OCI-LY7 (cell line): ENCODE data around the gene MAN2B1. TPM values are rescaled to one million over a fixed set of nuclear protein-coding genes. Genes with fewer than 3 reads are reported as not detected.
A peak's percentile ranks its signal among the peaks of the same experiment; 100 is the strongest.

ENCODE experiments used
- BruUV-seq: library from RNA; stranded (reverse); fragments of 400-500 nt; replicated peaks from 2 replicates; lab custom pipeline; 2021; lab: Mats Ljungman, UMichigan
- CTCF ChIA-PET: fragments of 300-600 bp; sonication (Branson Sonifier 250); formaldehyde crosslinking; loops from one replicate; lab custom pipeline; 2022; ENCODE audit warnings: antibody characterized with exemption; ENCODE audit not compliant: unreplicated experiment; lab: Charles Lee
- POLR2A ChIA-PET: fragments of 300-600 bp; sonication (Branson Sonifier 250); formaldehyde crosslinking; loops from one replicate; lab custom pipeline; 2022; ENCODE audit warnings: antibody characterized with exemption; lab: Charles Lee
- DNase-seq: peaks from one replicate; pipeline ENCODE4 v3.0.0-alpha.2; 2015; ENCODE audit warnings: low spot score
- H2AFZ ChIP-seq: fragments of 200-600 bp; sonication (generic), shearing (Covaris generic); 2 replicates; pipeline ENCODE4 v1.6.1; 2014; ENCODE audit warnings: mild to moderate bottlenecking, antibody characterized with exemption, low read length, moderate library complexity
- H3K27ac ChIP-seq: fragments of 200-600 bp; sonication (generic); 2 replicates; pipeline ENCODE4 v1.5.1; 2014; ENCODE audit warnings: mixed run types, low read depth, mild to moderate bottlenecking, moderate library complexity, low read length, inconsistent platforms; ENCODE audit not compliant: poor library complexity, severe bottlenecking
- H3K36me3 ChIP-seq: fragments of 200-600 bp; sonication (generic); 2 replicates; pipeline ENCODE4 v1.6.1; 2014; ENCODE audit warnings: mild to moderate bottlenecking, antibody characterized with exemption, low read length, moderate library complexity, mixed read lengths; ENCODE audit not compliant: insufficient read depth
- H3K4me1 ChIP-seq: fragments of 200-600 bp; sonication (generic); 2 replicates; pipeline ENCODE4 v1.5.1; 2014; ENCODE audit warnings: mild to moderate bottlenecking, low read length; ENCODE audit not compliant: insufficient read depth, poor library complexity, severe bottlenecking
- H3K4me2 ChIP-seq: fragments of 200-600 bp; sonication (generic); 2 replicates; pipeline ENCODE4 v1.6.1; 2014; ENCODE audit warnings: mild to moderate bottlenecking, low read length
- H3K4me3 ChIP-seq: fragments of 200-600 bp; sonication (generic); 2 replicates; pipeline ENCODE4 v1.5.1; 2014; ENCODE audit warnings: mild to moderate bottlenecking, low read depth, low read length; ENCODE audit not compliant: poor library complexity, severe bottlenecking
- H3K79me2 ChIP-seq: fragments of 200-600 bp; sonication (generic); 2 replicates; pipeline ENCODE4 v1.6.1; 2016; ENCODE audit warnings: low read depth, mild to moderate bottlenecking, low read length, moderate library complexity, mixed read lengths; ENCODE audit not compliant: insufficient read depth
- H3K9me2 ChIP-seq: fragments of 200-600 bp; sonication (generic); 2 replicates; pipeline ENCODE4 v1.6.1; 2016; ENCODE audit warnings: mild to moderate bottlenecking, low read length, mixed read lengths; ENCODE audit not compliant: insufficient read depth
- H3K9me3 ChIP-seq: fragments of 200-600 bp; sonication (generic); 2 replicates; pipeline ENCODE4 v1.6.1; 2014; ENCODE audit warnings: mild to moderate bottlenecking, mixed run types, low read length, mixed read lengths
- H4K20me1 ChIP-seq: fragments of 200-600 bp; sonication (generic); 2 replicates; pipeline ENCODE4 v1.6.1; 2014; ENCODE audit warnings: mild to moderate bottlenecking, antibody characterized with exemption, low read length, moderate library complexity, mixed read lengths; ENCODE audit not compliant: insufficient read depth
- CTCF ChIP-seq: fragments of 200-600 bp; sonication (generic); conservative IDR thresholded peaks from 2 replicates; pipeline ENCODE4 v1.5.1; 2014; ENCODE audit warnings: mild to moderate bottlenecking, antibody characterized with exemption, low read length, moderate library complexity, mixed read lengths
- EZH2phosphoT487 ChIP-seq: fragments of 200-600 bp; sonication (generic); IDR thresholded peaks from 2 replicates; pipeline ENCODE4 v1.6.1; 2018; ENCODE audit warnings: low read depth, borderline replicate concordance, mild to moderate bottlenecking, mixed run types, antibody characterized with exemption, low read length, moderate library complexity, mixed read lengths
- intact Hi-C: fragments of 100-400 bp; cut with micrococcal nuclease; formaldehyde crosslinking; loops from one replicate; pipeline ENCODE4 v1.10.0; 2022; ENCODE audit not compliant: unreplicated experiment
- total RNA-seq, 2 experiments: library from RNA; depleted of rRNA in 1 of 2; stranded (reverse); fragments of >200 nt in 1 of 2; shearing (Covaris generic) in 1 of 2; gene quantifications; 2 replicates each; pipeline ENCODE4 v1.2.3, GENCODE V29; 2014 to 2022

MAN2B1 gene
- total RNA-seq, 2 experiments from 2014 or later = 29.1 to 88.7 TPM

GRCh38 chr19:12660980-12661379 is 5.6 kb downstream of the MAN2B1 start:
- DNase-seq = no peak
- no peak for TF ChIP-seq EZH2phosphoT487
- no peak for TF ChIP-seq CTCF
- no TSS peak for BruUV-seq
- Histone ChIP-seq H3K79me2 (peaks cover 3% of the 10 kb centered on the region; the same call in 1 of the 2 replicates), H4K20me1 (no peaks in the 10 kb centered on the region), H3K9me3 (no peaks in the 10 kb centered on the region), H3K4me1 (peaks cover 18% of the 10 kb centered on the region), H3K36me3 (peaks cover 69% of the 10 kb centered on the region), H3K9me2 (no peaks in the 10 kb centered on the region), H3K27ac (no peak overlapping the region), H3K4me2 (no peak overlapping the region), H2AFZ (no peak overlapping the region), H3K4me3 (no peak overlapping the region)
- ChIA-PET CTCF (interaction anchor here (0.6 kb wide), 1 partner anchor 102 kb away, joined by 3 read pairs; no protein-coding TSS in a partner anchor), POLR2A (no interaction called here)
- intact Hi-C loops = no loop called here

GRCh38 chr19:12657966-12658365 is 8.6 kb downstream of the MAN2B1 start:
- no peaks in the 10 kb centered on the region for H3K4me1 ChIP-seq
- no peak overlapping the region for H3K4me3 ChIP-seq
- no peaks in the 10 kb centered on the region for H4K20me1 ChIP-seq
- H3K9me3 ChIP-seq = no peaks in the 10 kb centered on the region
- no peak overlapping the region for H2AFZ ChIP-seq
- H3K36me3 ChIP-seq = peaks cover 63% of the 10 kb centered on the region
- no peaks in the 10 kb centered on the region for H3K79me2 ChIP-seq
- ChIA-PET POLR2A (interaction anchor here (0.6 kb wide), 1 partner anchor 176 kb away, joined by 5 read pairs; no protein-coding TSS in a partner anchor), CTCF (no interaction called here)
- no TSS peak for BruUV-seq
- TF ChIP-seq CTCF (0 out of 2 replicates have a peak, but pooled peaks have one; percentile 25), EZH2phosphoT487 (no peak)
- no peak overlapping the region for H3K27ac ChIP-seq
- intact Hi-C loops = no loop called here
- no peak overlapping the region for H3K4me2 ChIP-seq
- no peak for DNase-seq
- no peaks in the 10 kb centered on the region for H3K9me2 ChIP-seq

GRCh38 chr19:12656899-12657571 is 9.5 kb downstream of the MAN2B1 start:
- H3K27ac ChIP-seq = no peak overlapping the region
- no peaks in the 10 kb centered on the region for H3K9me3 ChIP-seq
- TF ChIP-seq CTCF (no peak), EZH2phosphoT487 (no peak)
- H3K4me1 ChIP-seq = no peaks in the 10 kb centered on the region
- DNase-seq = peak; percentile 36
- no peak overlapping the region for H2AFZ ChIP-seq
- no TSS peak for BruUV-seq
- no peaks in the 10 kb centered on the region for H4K20me1 ChIP-seq
- no peak overlapping the region for H3K4me3 ChIP-seq
- ChIA-PET POLR2A (interaction anchor here (0.6 kb wide), 1 partner anchor 175 kb away, joined by 5 read pairs; no protein-coding TSS in a partner anchor), CTCF (no interaction called here)
- intact Hi-C loops = no loop called here
- H3K36me3 ChIP-seq = peaks cover 59% of the 10 kb centered on the region
- H3K9me2 ChIP-seq = no peaks in the 10 kb centered on the region
- H3K79me2 ChIP-seq = no peaks in the 10 kb centered on the region
- no peak overlapping the region for H3K4me2 ChIP-seq
